SK-N-MC (cell line): ENCODE results near the gene PTPN4.

ENCODE experiments used
- EZH2 ChIP-seq: fragments of 200-600 bp; sonication (generic); IDR thresholded peaks from one replicate; pipeline ENCODE4 v1.6.1; 2017; ENCODE audit warnings: antibody characterized with exemption
- FOXP2 ChIP-seq: optimal IDR thresholded peaks from 2 replicates; pipeline ENCODE3; 2011; ENCODE audit warnings: mild to moderate bottlenecking, moderate library complexity; ENCODE audit not compliant: insufficient read depth; ENCODE audit errors: extremely low read length, control extremely low read depth
- POLR2AphosphoS5 ChIP-seq: IDR thresholded peaks from 2 replicates; pipeline ENCODE4 v1.6.1; 2012; ENCODE audit warnings: mild to moderate bottlenecking, low read depth, low read length, borderline replicate concordance

DNA sequence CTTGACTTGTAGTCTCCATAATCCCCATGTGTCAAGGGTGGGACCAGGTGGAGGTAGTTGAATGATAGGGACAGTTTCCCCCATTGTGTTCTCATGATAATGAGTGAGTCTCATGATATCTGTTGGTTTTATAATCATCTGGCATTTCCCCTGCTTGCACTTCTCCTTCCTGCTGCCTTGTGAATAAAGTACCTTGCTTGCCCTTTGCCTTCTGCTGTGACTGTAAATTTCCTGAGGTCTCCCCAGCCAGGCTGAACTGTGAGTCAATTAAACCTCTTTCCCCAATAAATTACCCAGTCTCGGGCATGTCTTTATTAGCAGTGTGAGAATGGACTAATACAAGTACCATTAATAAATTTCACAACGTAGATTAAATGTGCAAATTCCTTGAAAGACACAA lies 150.8 kb downstream of the PTPN4 start:
- TF ChIP-seq POLR2AphosphoS5 = no peak
- no peak for TF ChIP-seq EZH2
- TF ChIP-seq FOXP2 = no peak
